Spinal cord (tissue), 10 donors: ENCODE measurements around the gene CDH2. TPM values are rescaled to one million over a fixed set of nuclear protein-coding genes. Genes with fewer than 3 reads are reported as not detected.
A peak's percentile ranks its signal among the peaks of the same experiment; 100 is the strongest.
"Not testable (repeated sequence)": the region's sequence is repeated elsewhere in the genome, so short reads cannot be mapped to it uniquely, and the experiment has no call there.

Source experiments
- DNase-seq, 6 donors: peaks; one replicate each; pipeline versions ENCODE4 v3.0.0 to v3.0.0-alpha.2; 2013 to 2015; ENCODE audit warnings: low spot score in 6 of 6, low read depth in 4 of 6
- H3K27ac ChIP-seq: one replicate; pipeline ENCODE4 v1.5.1; 2013; ENCODE audit warnings: low read depth, low read length, control low read depth
- H3K27me3 ChIP-seq: one replicate; pipeline ENCODE4 v1.6.1; 2013; ENCODE audit warnings: low read length; ENCODE audit not compliant: control insufficient read depth, insufficient read depth
- H3K36me3 ChIP-seq: one replicate; pipeline ENCODE4 v1.6.1; 2013; ENCODE audit warnings: low read length; ENCODE audit not compliant: control insufficient read depth, insufficient read depth
- H3K4me1 ChIP-seq: one replicate; pipeline ENCODE4 v1.6.1; 2013; ENCODE audit warnings: low read length; ENCODE audit not compliant: control insufficient read depth, insufficient read depth
- H3K4me3 ChIP-seq: one replicate; pipeline ENCODE4 v1.5.1; 2013; ENCODE audit warnings: low read depth, low read length, control low read depth
- H3K9me3 ChIP-seq: one replicate; pipeline ENCODE4 v1.6.1; 2013; ENCODE audit warnings: low read length; ENCODE audit not compliant: control insufficient read depth, insufficient read depth
- WGBS: methylation state at CpG from one replicate; pipeline ENCODE4 v1.1.5; 2013; ENCODE audit warnings: missing lambda C conversion rate; ENCODE audit not compliant: insufficient coverage; 5-methylcytosine and 5-hydroxymethylcytosine counted together
- polyA plus RNA-seq, 2 donors: library from polyadenylated mRNA; unstranded; fragments of 120-200 nt; gene quantifications; one replicate each; pipeline ENCODE4 v1.2.1, GENCODE V29; 2013; ENCODE audit not compliant: insufficient read length in 2 of 2
- total RNA-seq, 2 donors: library from RNA; depleted of rRNA in 1 of 2; stranded (reverse); fragments of 120-200 nt in 1 of 2; fragments of >200 nt in 1 of 2; gene quantifications; one replicate each; pipeline versions ENCODE4 v1.2.3 to v1.2.4, GENCODE V29; 2013 to 2014
- donor health status: healthy.

Gene CDH2
- total and polyA plus RNA-seq, 4 donors = 58.9 to 142 (median 107) TPM

DNA sequence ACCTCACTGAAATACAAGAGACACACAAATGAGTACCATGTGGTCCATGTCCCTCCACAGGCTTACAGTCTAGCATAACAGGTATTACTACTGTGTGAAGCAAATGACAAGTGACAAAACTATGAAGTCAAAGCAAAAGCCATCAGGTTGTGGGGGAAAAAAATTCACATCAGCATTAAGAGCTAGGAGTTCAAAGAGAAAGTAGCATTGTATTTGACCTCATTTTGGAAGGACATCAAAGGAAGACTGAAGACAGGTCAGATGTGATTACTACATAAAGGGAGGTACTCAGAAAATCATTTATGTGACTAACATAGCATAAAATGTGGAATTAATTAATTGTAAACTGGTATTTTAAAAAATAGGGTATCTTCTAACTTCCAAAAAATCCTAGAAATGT, 224.2 kb downstream of the CDH2 start:
- H3K27ac ChIP-seq = no peak overlapping the region

DNA sequence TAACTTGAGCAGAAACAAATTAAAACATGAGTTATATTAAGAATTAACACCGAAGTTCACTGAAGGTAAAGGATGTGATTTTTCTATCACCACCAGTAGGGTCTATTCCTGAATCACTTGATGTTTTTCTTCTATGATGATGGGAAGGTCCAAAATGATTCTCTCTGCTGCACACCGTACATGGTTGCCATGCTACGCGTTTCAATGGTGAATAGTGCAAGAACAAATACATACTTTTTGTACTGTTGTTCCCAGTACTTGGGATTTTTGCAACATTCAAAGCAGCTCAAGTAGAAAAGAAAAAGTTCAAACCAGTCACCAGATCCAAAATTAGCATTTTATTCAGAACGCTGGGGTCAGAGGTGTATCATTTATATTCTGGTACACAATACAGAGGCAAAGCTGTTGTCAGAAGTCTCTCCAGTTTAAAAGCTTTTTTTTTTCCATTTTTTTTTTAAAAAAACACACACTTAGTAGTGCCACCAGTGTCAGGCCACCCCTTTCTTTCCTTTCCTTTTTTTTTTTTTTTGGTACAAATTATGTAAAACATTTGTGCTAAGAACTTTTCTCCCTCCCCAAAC, 226.2 kb downstream of the CDH2 start:
- Histone ChIP-seq H3K27me3 (no peaks in the 10 kb centered on the region), H3K9me3 (no peaks in the 10 kb centered on the region), H3K36me3 (no peaks in the 10 kb centered on the region), H3K4me3 (no peak overlapping the region), H3K4me1 (no peaks in the 10 kb centered on the region), H3K27ac (no peak overlapping the region)
- no CpG with 5 or more reads among the region's 5 CpGs for WGBS
- DNase-seq = peak in 3 of 6 donors; percentile 8 to 47 (median 40)

More for the DNA sequence above, 224.2 kb downstream of the CDH2 start:
- Histone ChIP-seq H3K27me3 (no peaks in the 10 kb centered on the region), H3K36me3 (peaks cover 4% of the 10 kb centered on the region), H3K4me3 (no peak overlapping the region), H3K4me1 (no peaks in the 10 kb centered on the region), H3K9me3 (no peaks in the 10 kb centered on the region)
- DNase-seq = no peak

GRCh38 chr18:27948986-27949385, 227.9 kb downstream of the CDH2 start:
- no peaks in the 10 kb centered on the region for H3K4me1 ChIP-seq
- no CpG with 5 or more reads among the region's 2 CpGs for WGBS
- no peak overlapping the region for H3K4me3 ChIP-seq
- H3K36me3 ChIP-seq = no peaks in the 10 kb centered on the region
- H3K9me3 ChIP-seq = no peaks in the 10 kb centered on the region
- no peak for DNase-seq
- no peaks in the 10 kb centered on the region for H3K27me3 ChIP-seq
- H3K27ac ChIP-seq = no peak overlapping the region

GRCh38 chr18:27942706-27943105, 234.2 kb downstream of the CDH2 start:
- Histone ChIP-seq H3K36me3 (no peaks in the 10 kb centered on the region), H3K27me3 (no peaks in the 10 kb centered on the region), H3K27ac (no peak overlapping the region), H3K4me3 (no peak overlapping the region), H3K4me1 (no peaks in the 10 kb centered on the region), H3K9me3 (no peaks in the 10 kb centered on the region)
- 81% methylated on average over 4 of the region's 6 CpGs for WGBS
- no peak for DNase-seq

GRCh38 chr18:27931535-27931934, 245.4 kb downstream of the CDH2 start:
- H3K27ac ChIP-seq = no peak overlapping the region
- no peaks in the 10 kb centered on the region for H3K9me3 ChIP-seq
- peak in 1 of 6 donors; percentile 40 for DNase-seq
- no peaks in the 10 kb centered on the region for H3K4me1 ChIP-seq
- H3K27me3 ChIP-seq = no peaks in the 10 kb centered on the region
- H3K36me3 ChIP-seq = no peaks in the 10 kb centered on the region
- WGBS = 83% methylated on average over 1 of the region's 3 CpGs
- H3K4me3 ChIP-seq = no peak overlapping the region

GRCh38 chr18:27922780-27923179, 254.2 kb downstream of the CDH2 start:
- Histone ChIP-seq H3K4me1 (peaks cover 4% of the 10 kb centered on the region), H3K9me3 (no peaks in the 10 kb centered on the region), H3K27ac (no peak overlapping the region), H3K27me3 (no peaks in the 10 kb centered on the region), H3K36me3 (no peaks in the 10 kb centered on the region), H3K4me3 (no peak overlapping the region)
- WGBS = 13% methylated on average over 3 of the region's 5 CpGs
- peak in 1 of 6 donors; percentile 9 for DNase-seq

DNA sequence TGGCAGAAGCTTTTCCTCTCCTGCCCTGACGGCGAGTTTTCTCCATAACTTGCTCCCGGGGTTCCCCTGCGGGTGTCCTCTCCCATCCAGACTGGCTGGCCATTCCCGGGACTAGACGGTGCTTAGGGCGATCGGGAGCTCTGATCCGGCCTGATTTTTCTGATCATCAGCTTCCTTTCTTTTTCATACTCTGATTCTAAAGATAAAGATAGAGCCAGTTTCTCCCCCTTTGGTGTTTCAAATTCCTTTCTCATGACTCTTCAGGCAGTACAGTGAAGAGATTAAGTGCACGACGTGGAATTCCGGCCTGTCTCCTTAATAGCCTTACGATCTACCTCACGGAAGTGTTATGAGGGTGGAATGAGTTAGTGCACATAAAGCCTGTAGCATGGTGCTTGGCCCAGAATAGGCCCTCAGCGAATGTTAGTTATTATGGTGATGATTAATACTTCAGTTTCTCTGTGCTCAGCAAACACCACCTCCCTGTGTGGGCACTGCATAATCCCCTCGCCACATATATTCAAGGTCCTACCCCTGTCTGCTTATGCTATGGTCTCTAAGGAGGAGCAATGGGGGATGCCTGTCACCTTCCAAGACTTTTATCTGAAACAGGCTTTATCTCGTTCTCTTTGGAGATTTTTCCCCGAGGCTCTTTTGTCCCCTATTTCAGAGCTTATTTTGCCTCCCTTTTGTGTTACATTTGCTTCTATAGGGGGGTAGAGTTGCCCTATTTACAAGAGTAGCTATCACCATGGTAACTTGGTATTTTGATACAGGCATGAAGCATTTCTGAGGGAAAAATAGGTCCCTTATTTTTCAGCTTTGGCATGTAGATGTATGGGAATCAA, 254.8 kb downstream of the CDH2 start:
- Histone ChIP-seq H3K9me3 (no peaks in the 10 kb centered on the region), H3K27me3 (no peaks in the 10 kb centered on the region), H3K4me3 (no peak overlapping the region), H3K27ac (peak overlapping the region; percentile 11), H3K36me3 (no peaks in the 10 kb centered on the region), H3K4me1 (peaks cover 4% of the 10 kb centered on the region)
- peak in 2 of 6 donors; percentile 65 to 78 for DNase-seq
- 29% methylated on average over 9 of the region's 18 CpGs for WGBS

- Histone ChIP-seq H3K27ac (no peak overlapping the region), H3K27me3 (no peaks in the 10 kb centered on the region), H3K4me3 (no peak overlapping the region), H3K9me3 (no peaks in the 10 kb centered on the region), H3K4me1 (peaks cover 4% of the 10 kb centered on the region), H3K36me3 (no peaks in the 10 kb centered on the region)
- WGBS = 64% methylated on average over 6 of the region's 8 CpGs
- peak in 1 of 6 donors; percentile 9 for DNase-seq
These were observed 255.5 kb downstream of the CDH2 start for GRCh38 chr18:27921392-27921791.

- Histone ChIP-seq H3K9me3 (no peaks in the 10 kb centered on the region), H3K36me3 (no peaks in the 10 kb centered on the region), H3K27ac (no peak overlapping the region), H3K27me3 (no peaks in the 10 kb centered on the region), H3K4me3 (no peak overlapping the region), H3K4me1 (peaks cover 4% of the 10 kb centered on the region)
- peak in 2 of 6 donors; percentile 14 to 39 for DNase-seq
- 100% methylated on average over 1 of the region's 3 CpGs for WGBS
These were observed 256.1 kb downstream of the CDH2 start for GRCh38 chr18:27920836-27921235.

- H3K4me3 ChIP-seq, H3K4me1 ChIP-seq, DNase-seq, H3K9me3 ChIP-seq, H3K36me3 ChIP-seq, H3K27me3 ChIP-seq, H3K27ac ChIP-seq: not testable (repeated sequence)
- WGBS = 89% methylated on average over 2 of the region's 2 CpGs
These were observed 270.7 kb downstream of the CDH2 start for GRCh38 chr18:27906189-27906588.
